ENCODE measurements around the gene ERCC6L. TPM values are rescaled to one million over a fixed set of nuclear protein-coding genes. Genes with fewer than 3 reads are reported as not detected.
"Not testable (repeated sequence)": the region's sequence is repeated elsewhere in the genome, so short reads cannot be mapped to it uniquely, and the experiment has no call there.

Gene ERCC6L
- total RNA-seq, 1 experiment from 2014 or later: 19.8 TPM

GRCh38 chrX:72230290-72230689, 8.5 kb downstream of the ERCC6L start:
- Mint-ChIP-seq H3K36me3 (peaks cover 41% of the 10 kb centered on the region), H3K27ac (no peak overlapping the region), H3K4me3 (no peak overlapping the region), H3K4me1 (peaks cover 9% of the 10 kb centered on the region; the same call in 1 of the 2 replicates), H3K27me3 (ENCODE audit: low read depth) (no peaks in the 10 kb centered on the region; the same call in 1 of the 2 replicates), H3K9me3 (peaks cover 40% of the 10 kb centered on the region)
- CTCF ChIA-PET: no interaction called here
- TF ChIP-seq ZNF423 (CRISPR knock-in tag; IDR thresholded peaks at IDR 0.05): no peak
- no peak for TF ChIP-seq FOXP1 (CRISPR knock-in tag; IDR thresholded peaks at IDR 0.05; ENCODE audit: borderline replicate concordance)
- TF ChIP-seq SMAD3 (CRISPR knock-in tag; IDR thresholded peaks at IDR 0.05; ENCODE audit: borderline replicate concordance): no peak
- no peak for TF ChIP-seq ZBTB43 (CRISPR knock-in tag; IDR thresholded peaks at IDR 0.05)
- ATAC-seq (no peak), DNase-seq (ENCODE audit: low spot score) (no peak)
- POLR2A ChIA-PET: no interaction called here

- CTCF ChIA-PET; POLR2A ChIA-PET; ATAC-seq; H3K4me3 Mint-ChIP-seq; DNase-seq (ENCODE audit: low spot score); H3K27me3 Mint-ChIP-seq (ENCODE audit: low read depth); H3K4me1 Mint-ChIP-seq; H3K27ac Mint-ChIP-seq: not testable (repeated sequence)
- Mint-ChIP-seq H3K9me3 (peaks cover 30% of the 10 kb centered on the region), H3K36me3 (peaks cover 41% of the 10 kb centered on the region)
Measured at GRCh38 chrX:72220375-72220774, 18.5 kb downstream of the ERCC6L start.

- Mint-ChIP-seq H3K4me1 (no peaks in the 10 kb centered on the region), H3K36me3 (peaks cover 25% of the 10 kb centered on the region), H3K27ac (no peak overlapping the region), H3K4me3 (no peak overlapping the region), H3K9me3 (peaks cover 22% of the 10 kb centered on the region), H3K27me3 (ENCODE audit: low read depth) (no peaks in the 10 kb centered on the region; the same call in 1 of the 2 replicates)
- DNase-seq (ENCODE audit: low spot score): no peak
- no peak for ATAC-seq
- ChIA-PET CTCF (no interaction called here), POLR2A (no interaction called here)
- TF ChIP-seq SP1 (CRISPR knock-in tag; conservative IDR thresholded peaks at IDR 0.05): no peak
- TF ChIP-seq PRRX2 (CRISPR knock-in tag; IDR thresholded peaks at IDR 0.05): no peak
- no peak for TF ChIP-seq MXD4 (CRISPR knock-in tag; IDR thresholded peaks at IDR 0.05; ENCODE audit: borderline replicate concordance)
- no peak for TF ChIP-seq JUN (CRISPR knock-in tag; IDR thresholded peaks at IDR 0.05)
- TF ChIP-seq HMGA2 (CRISPR knock-in tag; IDR thresholded peaks at IDR 0.05): no peak
- no peak for TF ChIP-seq NFATC4 (CRISPR knock-in tag; IDR thresholded peaks at IDR 0.05)
- no peak for TF ChIP-seq MLX (CRISPR knock-in tag; IDR thresholded peaks at IDR 0.05)
- TF ChIP-seq NR1H2 (CRISPR knock-in tag; IDR thresholded peaks at IDR 0.05): no peak
- TF ChIP-seq NR2C2 (CRISPR knock-in tag; IDR thresholded peaks at IDR 0.05): no peak
- no peak for TF ChIP-seq ATF6 (CRISPR knock-in tag; IDR thresholded peaks at IDR 0.05)
Measured at GRCh38 chrX:72216973-72217372, 21.9 kb downstream of the ERCC6L start.

GRCh38 chrX:72208126-72208800, 30.6 kb downstream of the ERCC6L start:
- DNase-seq (ENCODE audit: low spot score) (no peak), ATAC-seq (no peak)
- CTCF ChIA-PET: no interaction called here
- H3K27ac Mint-ChIP-seq: no peak overlapping the region
- H3K27me3 Mint-ChIP-seq (ENCODE audit: low read depth): no peaks in the 10 kb centered on the region
- no peak overlapping the region for H3K4me3 Mint-ChIP-seq
- peaks cover 8% of the 10 kb centered on the region for H3K9me3 Mint-ChIP-seq
- peaks cover 7% of the 10 kb centered on the region for H3K4me1 Mint-ChIP-seq
- H3K36me3 Mint-ChIP-seq: peaks cover 36% of the 10 kb centered on the region
- POLR2A ChIA-PET: no interaction called here
- TF ChIP-seq FOXK1 (CRISPR knock-in tag; IDR thresholded peaks at IDR 0.05): no peak
- TF ChIP-seq E2F1 (CRISPR knock-in tag; IDR thresholded peaks at IDR 0.05): no peak
- no peak for TF ChIP-seq MAX (CRISPR knock-in tag; IDR thresholded peaks at IDR 0.05)
- TF ChIP-seq ZNF317 (CRISPR knock-in tag; IDR thresholded peaks at IDR 0.05; ENCODE audit: borderline replicate concordance, low read depth): no peak
- TF ChIP-seq IRF1 (CRISPR knock-in tag; IDR thresholded peaks at IDR 0.05): no peak
